ENCODE measurements around the gene TBC1D8. TPM values are rescaled to one million over a fixed set of nuclear protein-coding genes. Genes with fewer than 3 reads are reported as not detected.

Gene TBC1D8
- total and polyA plus RNA-seq, 2 of the 8 experiments (the other 6 are each of a cell fraction or from before 2014, with no cell fraction given) = 20.8 to 21.8 TPM

- Histone ChIP-seq H4K5ac (ENCODE audit: insufficient read length, low read depth, low read length) (no peak overlapping the region), H2BK20ac (ENCODE audit: low read length) (no peak overlapping the region), H3K14ac (ENCODE audit: insufficient read length) (no peak overlapping the region), H3K4me2 (ENCODE audit: insufficient read depth in 1 of 2, low read depth in 2 of 2, low read length in 2 of 2) (no peak overlapping the region), H2AFZ (ENCODE audit: low read length) (no peak overlapping the region), H4K91ac (replicated peaks; ENCODE audit: insufficient read length, low read length) (no peak overlapping the region), H3K36me3 (ENCODE audit: control insufficient read depth in 2 of 4, insufficient read depth in 4 of 4, low read length in 3 of 4) (no peaks in the 10 kb centered on the region), H3K23ac (ENCODE audit: insufficient read length) (no peak overlapping the region), H2BK120ac (replicated peaks; ENCODE audit: low read depth, low read length) (no peak overlapping the region), H3K9me3 (ENCODE audit: insufficient read depth in 2 of 2, low read depth in 1 of 2, low read length in 1 of 2) (0 out of 4 replicates have a peak, but pooled peaks cover 0 to under 1% of the 10 kb centered on the region in 2 experiments), H3K9ac (replicated peaks in 1 of 4; ENCODE audit: extremely low read depth in 1 of 4, low read depth in 3 of 4, low read length in 3 of 4) (no peak overlapping the region), H3K4me3 (ENCODE audit: extremely low read depth in 1 of 4, insufficient read depth in 2 of 4, low read depth in 3 of 4, low read length in 4 of 4) (no peak overlapping the region), H3K18ac (ENCODE audit: extremely low read depth, low read length) (no peak overlapping the region), H3K56ac (replicated peaks; ENCODE audit: insufficient read length, low read depth, low read length) (no peak overlapping the region), H2BK15ac (ENCODE audit: low read length) (no peak overlapping the region), H3K79me1 (ENCODE audit: low read depth, low read length) (peaks cover 2% of the 10 kb centered on the region; the same call in 1 of the 2 replicates), H3K27me3 (replicated peaks in 1 of 4; ENCODE audit: control insufficient read depth in 3 of 4, extremely low read depth in 1 of 4, insufficient read depth in 3 of 4, low read length in 3 of 4) (no peaks in the 10 kb centered on the region), H2BK5ac (ENCODE audit: low read depth, low read length) (no peak overlapping the region), H3K4ac (replicated peaks; ENCODE audit: insufficient read length, low read depth, low read length) (no peak overlapping the region), H3K23me2 (ENCODE audit: low read depth, low read length) (no peaks in the 10 kb centered on the region), H3K79me2 (ENCODE audit: control insufficient read depth in 1 of 2, insufficient read depth in 2 of 2, low read length in 2 of 2) (peaks cover 0 to 54% of the 10 kb centered on the region in 2 experiments; a peak in 3 of 4 replicates), H3K4me1 (replicated peaks in 1 of 4; ENCODE audit: control insufficient read depth in 3 of 4, insufficient read depth in 4 of 4, low read length in 3 of 4) (no peaks in the 10 kb centered on the region), H4K20me1 (replicated peaks in 1 of 2; ENCODE audit: control insufficient read depth in 1 of 2, insufficient read depth in 2 of 2, low read length in 2 of 2) (peaks cover 0 to 2% of the 10 kb centered on the region in 2 experiments), H2AK5ac (ENCODE audit: low read depth, low read length) (no peak overlapping the region), H3K27ac (ENCODE audit: low read depth, low read length) (no peak overlapping the region), H2BK12ac (ENCODE audit: low read depth, low read length) (no peak overlapping the region), H4K8ac (ENCODE audit: extremely low read depth, insufficient read depth, low read length) (no peak overlapping the region)
- CTCF ChIA-PET (ENCODE audit: partially characterized antibody) = interaction anchor here (0.6 kb wide), 1 partner anchor 300 kb away, joined by 3 read pairs; no protein-coding TSS in a partner anchor
- no peak for TF ChIP-seq RXRA (IDR thresholded peaks at IDR 0.05; ENCODE audit: insufficient read depth, low read depth, low read length)
- no peak for TF ChIP-seq JUND (IDR thresholded peaks at IDR 0.05; ENCODE audit: low read length)
- no peak for TF ChIP-seq MAFK (IDR thresholded peaks at IDR 0.05; ENCODE audit: low read depth, low read length)
- TF ChIP-seq YY1 (IDR thresholded peaks at IDR 0.05; ENCODE audit: low read depth, low read length) = no peak
- no peak for TF ChIP-seq CHD1 (IDR thresholded peaks at IDR 0.05; ENCODE audit: low read depth, low read length)
- no peak for TF ChIP-seq RAD21 (IDR thresholded peaks at IDR 0.05 in 1 of 2, conservative IDR thresholded peaks at IDR 0.05 in 1 of 2; ENCODE audit: low read depth in 2 of 2, low read length in 2 of 2)
- TF ChIP-seq SUZ12 (IDR thresholded peaks at IDR 0.05; ENCODE audit: low read length) = no peak
- TF ChIP-seq NRF1 (IDR thresholded peaks at IDR 0.05; ENCODE audit: low read depth, low read length) = no peak
- POLR2A ChIA-PET (ENCODE audit: partially characterized antibody) = no interaction called here
- FAIRE-seq = no peak
- no peak for DNase-seq (ENCODE audit: low read depth in 1 of 2, low spot score in 2 of 2)
Measured at GRCh38 chr2:101097638-101098037, 53.5 kb downstream of the TBC1D8 start.
